ENCODE measurements around the gene PAN2. TPM values are rescaled to one million over a fixed set of nuclear protein-coding genes. Genes with fewer than 3 reads are reported as not detected.

The PAN2 gene
- total RNA-seq, 1 experiment from 2014 or later, result 75.0 TPM

DNA sequence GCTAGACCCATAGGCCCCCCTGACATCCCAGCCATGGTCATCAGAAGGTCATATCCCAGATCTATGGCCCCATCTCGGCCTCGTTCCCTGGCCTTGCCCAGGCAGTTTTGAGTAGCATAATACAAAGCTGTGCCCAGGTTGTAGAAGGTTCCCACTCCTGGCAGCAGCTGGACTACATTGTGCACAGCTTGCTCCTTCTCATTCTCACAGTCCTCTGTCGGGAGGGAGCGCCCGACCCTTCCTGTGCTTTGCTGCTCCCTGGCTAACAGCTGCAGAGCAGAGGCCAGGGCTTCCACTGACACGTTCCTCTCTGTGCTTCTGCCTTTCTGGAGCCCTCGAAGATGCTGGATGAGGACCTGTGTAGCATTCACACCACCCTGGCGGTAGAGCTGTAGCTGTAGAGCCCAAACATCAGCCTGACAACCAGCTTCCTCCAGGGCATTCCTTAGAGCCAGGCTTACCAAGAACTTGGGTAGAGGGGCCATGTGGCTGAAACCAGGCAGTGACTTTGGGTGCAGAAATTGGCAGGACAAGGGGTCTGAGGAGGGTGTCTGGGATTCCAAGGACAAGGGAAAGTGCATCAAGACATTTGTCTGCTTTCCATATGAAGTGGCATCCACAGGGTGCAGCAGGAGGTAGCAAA, 27.8 kb upstream of the PAN2 start:
- BruUV-seq (replicated peaks), result no TSS peak
- RAD21 ChIA-PET (ENCODE audit: low non-redundant PET in 1 of 2, low total read pairs in 2 of 2, uncharacterized antibody in 2 of 2, unreplicated experiment in 2 of 2), result no interaction called here
- H2AFZ ChIP-seq (ENCODE audit: low read depth, low read length, poor library complexity, severe bottlenecking), result no peak overlapping the region
- H3K4me1 ChIP-seq (ENCODE audit: control insufficient read depth in 1 of 2, insufficient read depth in 2 of 2, low read length in 2 of 2), result peaks cover 10 to 18% of the 10 kb centered on the region in 2 experiments; a peak in 3 of 4 replicates
- no peak overlapping the region for H3K9ac ChIP-seq (ENCODE audit: low read length)
- no peak overlapping the region; a peak in 1 of 4 replicates for H3K4me3 ChIP-seq (replicated peaks in 1 of 2; ENCODE audit: low read depth in 1 of 2, low read length in 2 of 2)
- H4K20me1 ChIP-seq (ENCODE audit: insufficient read depth), result no peaks in the 10 kb centered on the region
- ATAC-seq (no peak), DNase-seq (ENCODE audit: low read depth, low spot score) (no peak)
- CTCF ChIA-PET, result no interaction called here
- H3K4me2 ChIP-seq (ENCODE audit: low read length), result peak overlapping the region; percentile 83
- H3K9me3 ChIP-seq (ENCODE audit: control insufficient read depth in 1 of 2, insufficient read depth in 1 of 2, low read depth in 1 of 2, low read length in 2 of 2), result no peaks in the 10 kb centered on the region
- no peak for TF ChIP-seq RAD21 (IDR thresholded peaks at IDR 0.05; ENCODE audit: low read depth)
- TF ChIP-seq FOSL1 (IDR thresholded peaks at IDR 0.05; ENCODE audit: low read depth), result no peak
- TF ChIP-seq ZNF274 (IDR thresholded peaks at IDR 0.05; ENCODE audit: low read depth, low read length), result no peak
- TF ChIP-seq, protein P1, sequence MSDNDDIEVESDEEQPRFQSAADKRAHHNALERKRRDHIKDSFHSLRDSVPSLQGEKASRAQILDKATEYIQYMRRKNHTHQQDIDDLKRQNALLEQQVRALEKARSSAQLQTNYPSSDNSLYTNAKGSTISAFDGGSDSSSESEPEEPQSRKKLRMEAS (IDR thresholded peaks at IDR 0.05), result no peak
- TF ChIP-seq YY1 (IDR thresholded peaks at IDR 0.05; ENCODE audit: extremely low read depth, insufficient replicate concordance, low read depth, low read length), result no peak
- TF ChIP-seq ELF1 (IDR thresholded peaks at IDR 0.05; ENCODE audit: borderline replicate concordance, low read depth), result no peak
- TF ChIP-seq SIN3A (IDR thresholded peaks at IDR 0.05; ENCODE audit: low read depth), result no peak
- no peak for TF ChIP-seq EZH2 (IDR thresholded peaks at IDR 0.05)
- TF ChIP-seq JUND (IDR thresholded peaks at IDR 0.05), result no peak
- TF ChIP-seq SRF (IDR thresholded peaks at IDR 0.05; ENCODE audit: low read depth), result no peak
- TF ChIP-seq, protein P2, sequence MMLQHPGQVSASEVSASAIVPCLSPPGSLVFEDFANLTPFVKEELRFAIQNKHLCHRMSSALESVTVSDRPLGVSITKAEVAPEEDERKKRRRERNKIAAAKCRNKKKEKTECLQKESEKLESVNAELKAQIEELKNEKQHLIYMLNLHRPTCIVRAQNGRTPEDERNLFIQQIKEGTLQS (IDR thresholded peaks at IDR 0.05), result no peak
- TF ChIP-seq EGR1 (IDR thresholded peaks at IDR 0.05; ENCODE audit: low read depth), result no peak
- no peak for TF ChIP-seq CBX3 (IDR thresholded peaks at IDR 0.05; ENCODE audit: low read depth)
- TF ChIP-seq CEBPB (IDR thresholded peaks at IDR 0.05; ENCODE audit: low read depth), result no peak
- TF ChIP-seq POLR2AphosphoS5 (IDR thresholded peaks at IDR 0.05; ENCODE audit: low read depth, low read length), result no peak
- no peak for TF ChIP-seq POLR2A (IDR thresholded peaks at IDR 0.05; ENCODE audit: borderline replicate concordance, extremely low read depth, insufficient read depth, insufficient read length)
- TF ChIP-seq, protein P3, sequence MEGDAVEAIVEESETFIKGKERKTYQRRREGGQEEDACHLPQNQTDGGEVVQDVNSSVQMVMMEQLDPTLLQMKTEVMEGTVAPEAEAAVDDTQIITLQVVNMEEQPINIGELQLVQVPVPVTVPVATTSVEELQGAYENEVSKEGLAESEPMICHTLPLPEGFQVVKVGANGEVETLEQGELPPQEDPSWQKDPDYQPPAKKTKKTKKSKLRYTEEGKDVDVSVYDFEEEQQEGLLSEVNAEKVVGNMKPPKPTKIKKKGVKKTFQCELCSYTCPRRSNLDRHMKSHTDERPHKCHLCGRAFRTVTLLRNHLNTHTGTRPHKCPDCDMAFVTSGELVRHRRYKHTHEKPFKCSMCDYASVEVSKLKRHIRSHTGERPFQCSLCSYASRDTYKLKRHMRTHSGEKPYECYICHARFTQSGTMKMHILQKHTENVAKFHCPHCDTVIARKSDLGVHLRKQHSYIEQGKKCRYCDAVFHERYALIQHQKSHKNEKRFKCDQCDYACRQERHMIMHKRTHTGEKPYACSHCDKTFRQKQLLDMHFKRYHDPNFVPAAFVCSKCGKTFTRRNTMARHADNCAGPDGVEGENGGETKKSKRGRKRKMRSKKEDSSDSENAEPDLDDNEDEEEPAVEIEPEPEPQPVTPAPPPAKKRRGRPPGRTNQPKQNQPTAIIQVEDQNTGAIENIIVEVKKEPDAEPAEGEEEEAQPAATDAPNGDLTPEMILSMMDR (IDR thresholded peaks at IDR 0.05 in 2 of 3, conservative IDR thresholded peaks at IDR 0.05 in 1 of 3; ENCODE audit: borderline replicate concordance in 1 of 3, insufficient read depth in 1 of 3, low read depth in 2 of 3, low read length in 2 of 3), result no peak
- H3K9me2 ChIP-seq (ENCODE audit: insufficient read depth), result no peaks in the 10 kb centered on the region
- no peaks in the 10 kb centered on the region for H3K36me3 ChIP-seq (ENCODE audit: control insufficient read depth in 1 of 2, insufficient read depth in 2 of 2, low read length in 2 of 2)
- H3K27ac ChIP-seq (ENCODE audit: low read depth, low read length), result no peak overlapping the region
- POLR2A ChIA-PET, result interaction anchor here (1.2 to 2.5 kb wide), 3 partner anchors 8 to 29 kb away, joined by 5 to 20 read pairs (median 16); partner anchors contain the start of gene PAN2
- H3K79me2 ChIP-seq (ENCODE audit: insufficient read depth, low read length), result peaks cover 10% of the 10 kb centered on the region; the same call in 1 of the 2 replicates
- intact Hi-C loops (cut with micrococcal nuclease), result loop anchor here (2.0 kb wide), 1 partner anchor 27 kb away; no protein-coding TSS in a partner anchor
- H3K27me3 ChIP-seq (ENCODE audit: insufficient read depth, low read length), result no peaks in the 10 kb centered on the region
